Measurements from ENCODE around the gene TRPM3.

DNA sequence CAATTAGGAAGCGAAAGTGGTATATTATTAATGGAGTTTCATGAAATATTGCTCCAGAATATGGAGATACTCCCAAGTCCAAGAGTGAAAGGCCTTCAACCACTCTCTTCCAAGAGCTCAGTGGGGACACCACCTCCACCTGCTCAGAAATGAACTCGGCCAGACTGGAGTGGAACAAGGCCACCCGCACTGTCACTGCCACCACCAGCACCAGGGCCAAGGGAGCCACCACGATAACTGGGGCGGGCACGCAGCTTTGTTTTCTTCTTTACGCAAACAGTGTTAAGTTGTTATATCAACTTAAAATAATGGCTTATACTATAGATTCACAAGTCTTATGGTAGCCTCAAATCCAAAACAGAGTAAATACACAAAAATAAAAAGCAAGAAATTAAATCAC, 204.1 kb downstream of the TRPM3 start:
- TF ChIP-seq POLR2AphosphoS5 (IDR thresholded peaks at IDR 0.05), result no peak
- TF ChIP-seq CTCF (IDR thresholded peaks at IDR 0.05 in 8 of 11, conservative IDR thresholded peaks at IDR 0.05 in 3 of 11), result no peak
- no peak for TF ChIP-seq POLR2A (IDR thresholded peaks at IDR 0.05)

Data from spleen (tissue), 7 donors.